GM21381 (cell line): Measurements from ENCODE around the gene DHX36.

ENCODE experiments used
- ATAC-seq: cut with Tn5 transposase; IDR thresholded peaks from one replicate; pipeline ENCODE4 v1.9.1; 2021; ENCODE audit warnings: mild to moderate bottlenecking, moderate library complexity; ENCODE audit not compliant: unreplicated experiment

DHX36 gene

GRCh38 chr3:154224866-154225265, 99.4 kb downstream of the DHX36 start:
- ATAC-seq, result no peak

GRCh38 chr3:154224366-154224765, 99.9 kb downstream of the DHX36 start:
- ATAC-seq, result no peak

GRCh38 chr3:154223519-154223918, 100.8 kb downstream of the DHX36 start:
- no peak for ATAC-seq
